CD14-positive monocyte (primary cell): Measurements from ENCODE around the gene C22orf23. TPM values are rescaled to one million over a fixed set of nuclear protein-coding genes. Genes with fewer than 3 reads are reported as not detected.
A peak's percentile ranks its signal among the peaks of the same experiment; 100 is the strongest.

Experiments used
- DNase-seq, 3 donors: peaks; one replicate each; pipeline ENCODE4 v3.0.0-alpha.2; 2011 to 2022
- H2AFZ ChIP-seq: 2 replicates; pipeline ENCODE4 v1.6.0; 2012; ENCODE audit warnings: mild to moderate bottlenecking, low read depth, low read length, inconsistent platforms; ENCODE audit not compliant: insufficient read depth, poor library complexity, severe bottlenecking
- H3K27ac ChIP-seq, 2 donors: 1 replicate in 1 of 2; 2 replicates in 1 of 2; pipeline ENCODE4 v1.5.1; 2012 to 2013; ENCODE audit warnings: low read length in 2 of 2, control low read depth in 1 of 2, inconsistent platforms in 1 of 2, low read depth in 1 of 2, mild to moderate bottlenecking in 1 of 2
- H3K27me3 ChIP-seq, 2 donors: one replicate each; pipeline versions ENCODE4 v1.6.0 to v1.6.1; 2011 to 2013; ENCODE audit warnings: low read length in 2 of 2; ENCODE audit not compliant: control insufficient read depth in 2 of 2, insufficient read depth in 2 of 2
- H3K36me3 ChIP-seq, 2 donors: replicated peaks in 1 of 2; 1 replicate in 1 of 2; 2 replicates in 1 of 2; pipeline versions ENCODE4 v1.5.1 to v1.6.1; 2012 to 2013; ENCODE audit warnings: low read length in 2 of 2, control low read depth in 1 of 2, inconsistent platforms in 1 of 2, mild to moderate bottlenecking in 1 of 2; ENCODE audit not compliant: insufficient read depth in 2 of 2, control insufficient read depth in 1 of 2
- H3K4me1 ChIP-seq, 2 donors: 1 replicate in 1 of 2; 2 replicates in 1 of 2; pipeline versions ENCODE4 v1.5.1 to v1.6.1; 2012 to 2013; ENCODE audit warnings: low read length in 2 of 2, control low read depth in 1 of 2, inconsistent platforms in 1 of 2, mild to moderate bottlenecking in 1 of 2, moderate library complexity in 1 of 2; ENCODE audit not compliant: insufficient read depth in 2 of 2, control insufficient read depth in 1 of 2
- H3K4me2 ChIP-seq: replicated peaks from 2 replicates; pipeline ENCODE3; 2012; ENCODE audit warnings: low read length, moderate library complexity, mild to moderate bottlenecking; ENCODE audit not compliant: poor library complexity, severe bottlenecking; ENCODE audit errors: extremely low read depth
- H3K4me3 ChIP-seq, 3 experiments: fragments of 200-600 bp in 1 of 3; sonication (generic) in 1 of 3; replicated peaks in 1 of 3; 1 replicate in 2 of 3; 2 replicates in 1 of 3; pipeline ENCODE4 v1.5.1; 2011 to 2013; ENCODE audit warnings: low read length in 3 of 3, mild to moderate bottlenecking in 3 of 3, control low read depth in 2 of 3, low read depth in 2 of 3, inconsistent platforms in 1 of 3, moderate library complexity in 1 of 3
- H3K79me2 ChIP-seq: 2 replicates; pipeline ENCODE4 v1.6.0; 2012; ENCODE audit warnings: mild to moderate bottlenecking, control low read depth, inconsistent platforms, low read length, moderate library complexity; ENCODE audit not compliant: insufficient read depth
- H3K9ac ChIP-seq: 2 replicates; pipeline ENCODE4 v1.6.0; 2017; ENCODE audit warnings: low read length, mild to moderate bottlenecking; ENCODE audit not compliant: insufficient read depth, poor library complexity, severe bottlenecking
- H3K9me3 ChIP-seq, 2 donors: replicated peaks in 1 of 2; 1 replicate in 1 of 2; 2 replicates in 1 of 2; pipeline versions ENCODE4 v1.5.1 to v1.6.1; 2012 to 2013; ENCODE audit warnings: low read length in 2 of 2, control low read depth in 1 of 2; ENCODE audit not compliant: control insufficient read depth in 1 of 2, insufficient read depth in 1 of 2
- H4K20me1 ChIP-seq: 2 replicates; pipeline ENCODE4 v1.6.0; 2012; ENCODE audit warnings: mild to moderate bottlenecking, low read length, control low read depth, moderate library complexity; ENCODE audit not compliant: insufficient read depth
- H3K27ac Mint-ChIP-seq, 7 donors: one replicate each; pipeline ENCODE4 v1.8.0; 2020; ENCODE audit warnings: mild to moderate bottlenecking in 7 of 7, mixed read lengths in 7 of 7, moderate library complexity in 6 of 7, inconsistent platforms in 2 of 7
- H3K27me3 Mint-ChIP-seq, 3 donors: one replicate each; pipeline ENCODE4 v1.8.0; 2021 to 2022; ENCODE audit warnings: low read depth in 3 of 3, mild to moderate bottlenecking in 3 of 3, mixed read lengths in 3 of 3, moderate library complexity in 3 of 3, inconsistent platforms in 1 of 3
- H3K36me3 Mint-ChIP-seq, 2 donors: one replicate each; pipeline ENCODE4 v1.8.0; 2020; ENCODE audit warnings: mixed read lengths in 2 of 2, inconsistent platforms in 1 of 2, mild to moderate bottlenecking in 1 of 2
- H3K4me1 Mint-ChIP-seq: one replicate; pipeline ENCODE4 v1.8.0; 2020; ENCODE audit warnings: mild to moderate bottlenecking, mixed read lengths
- H3K4me3 Mint-ChIP-seq, 2 donors: one replicate each; pipeline ENCODE4 v1.8.0; 2020; ENCODE audit warnings: mild to moderate bottlenecking in 2 of 2, mixed read lengths in 2 of 2, moderate library complexity in 1 of 2
- H3K9me3 Mint-ChIP-seq, 7 donors: one replicate each; pipeline ENCODE4 v1.8.0; 2020 to 2022; ENCODE audit warnings: mixed read lengths in 7 of 7, mild to moderate bottlenecking in 6 of 7, moderate library complexity in 6 of 7, inconsistent platforms in 2 of 7
- CTCF ChIP-seq: fragments of 200-600 bp; IDR thresholded peaks from one replicate; pipeline ENCODE4 v1.8.0; 2022; ENCODE audit warnings: antibody characterized with exemption, mild to moderate bottlenecking
- WGBS: methylation state at CpG from one replicate; pipeline ENCODE4 v1.1.5; 2013; ENCODE audit warnings: missing lambda C conversion rate; ENCODE audit not compliant: insufficient coverage; 5-methylcytosine and 5-hydroxymethylcytosine counted together
- intact Hi-C, 2 donors: fragments of 100-400 bp; cut with micrococcal nuclease; formaldehyde crosslinking; loops; one replicate each; pipeline versions ENCODE4 v1.15.0 to v1.15.1; 2023
- polyA plus RNA-seq, 3 donors: library from polyadenylated mRNA; depleted of rRNA in 1 of 3; unstranded in 2 of 3; stranded (reverse) in 1 of 3; fragments of 300-500 nt in 2 of 3; fragments of >200 nt in 1 of 3; fragmentation: Illumina TruSeq in 2 of 3; gene quantifications; 1 replicate in 2 of 3; 2 replicates in 1 of 3; pipeline ENCODE4 v1.2.3, GENCODE V29; 2012 to 2021

The C22orf23 gene
- polyA plus RNA-seq, 3 donors, result not detected

GRCh38 chr22:37975153-37975552 lies 21.8 kb upstream of the C22orf23 start:
- 86% methylated on average over 2 of the region's 2 CpGs for WGBS
- Histone ChIP-seq H3K27me3 (no peaks in the 10 kb centered on the region), H4K20me1 (no peaks in the 10 kb centered on the region), H3K27ac (no peak overlapping the region), H3K36me3 (no peaks in the 10 kb centered on the region), H2AFZ (no peak overlapping the region), H3K9me3 (no peaks in the 10 kb centered on the region), H3K4me2 (no peak overlapping the region), H3K79me2 (no peaks in the 10 kb centered on the region), H3K4me1 (no peaks in the 10 kb centered on the region), H3K4me3 (no peak overlapping the region), H3K9ac (no peak overlapping the region)
- peaks cover 10 to 21% of the 10 kb centered on the region in 2 donors for H3K36me3 Mint-ChIP-seq
- peaks cover 0 to 2% (median 0%) of the 10 kb centered on the region in 7 donors for H3K9me3 Mint-ChIP-seq
- no peaks in the 10 kb centered on the region for H3K4me1 Mint-ChIP-seq
- peaks cover 0 to 4% (median 0%) of the 10 kb centered on the region in 3 donors for H3K27me3 Mint-ChIP-seq
- no peak for TF ChIP-seq CTCF
- H3K27ac Mint-ChIP-seq, result peak overlapping the region in 1 of 7 donors; percentile 10
- DNase-seq, result no peak
- intact Hi-C loops, result no loop called here
- H3K4me3 Mint-ChIP-seq, result no peak overlapping the region

DNA sequence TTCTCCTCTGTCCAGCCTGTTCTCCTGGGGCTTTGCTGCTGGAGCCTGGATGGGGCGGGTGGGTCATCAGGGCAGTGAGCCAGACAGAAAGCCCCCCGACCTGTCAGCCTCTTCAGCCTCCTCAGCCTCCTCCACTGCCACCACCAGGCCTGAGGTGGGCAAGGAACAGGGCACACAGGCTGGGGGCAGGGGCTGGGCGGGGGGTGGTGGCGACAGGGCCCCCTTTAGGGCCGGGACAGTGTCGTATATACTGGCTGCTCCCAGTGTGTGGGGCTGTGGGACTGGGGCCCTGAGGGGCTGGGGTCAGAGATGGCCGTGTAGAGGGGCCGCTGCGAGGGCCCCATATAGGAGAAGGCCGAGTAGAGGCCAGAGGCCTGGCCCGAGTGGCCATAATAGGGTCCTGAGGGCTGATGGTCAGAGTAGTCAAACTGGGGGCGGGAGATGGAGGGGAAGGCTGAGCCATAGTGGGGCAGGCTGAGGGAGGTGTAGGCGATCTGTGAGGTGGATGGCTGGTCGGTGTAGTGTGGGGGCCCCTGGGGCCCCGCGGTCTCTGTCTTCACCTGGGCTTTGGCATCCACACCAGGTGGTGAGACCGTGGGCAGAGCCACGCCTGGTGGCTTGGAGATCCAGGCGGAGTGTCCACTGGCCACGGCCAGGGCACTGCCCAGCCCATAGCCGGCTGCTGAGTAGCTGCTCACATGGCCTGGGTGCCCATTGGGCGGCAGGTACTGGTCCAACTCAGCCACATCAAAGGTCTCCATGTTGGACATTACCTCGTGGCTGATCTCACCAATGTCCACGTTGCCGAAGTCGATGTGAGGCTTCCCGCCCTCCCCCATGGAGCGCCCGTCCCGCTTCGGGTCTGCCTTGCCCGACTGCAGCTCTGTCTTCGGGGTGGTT lies 20.1 kb upstream of the C22orf23 start:
- Histone ChIP-seq H3K4me2 (no peak overlapping the region), H4K20me1 (no peaks in the 10 kb centered on the region), H3K27ac (no peak overlapping the region), H3K9ac (no peak overlapping the region), H3K79me2 (no peaks in the 10 kb centered on the region), H3K9me3 (no peaks in the 10 kb centered on the region), H3K27me3 (no peaks in the 10 kb centered on the region), H2AFZ (no peak overlapping the region), H3K36me3 (peaks cover 3 to 12% of the 10 kb centered on the region in 2 donors), H3K4me3 (no peak overlapping the region), H3K4me1 (no peaks in the 10 kb centered on the region)
- peaks cover 0 to 4% (median 0%) of the 10 kb centered on the region in 3 donors for H3K27me3 Mint-ChIP-seq
- no peak for DNase-seq
- H3K27ac Mint-ChIP-seq, result no peak overlapping the region
- no peaks in the 10 kb centered on the region for H3K4me1 Mint-ChIP-seq
- WGBS, result over 99% methylated on average over 21 of the region's 33 CpGs
- H3K9me3 Mint-ChIP-seq, result peaks cover 0 to 2% (median 0%) of the 10 kb centered on the region in 7 donors
- H3K4me3 Mint-ChIP-seq, result no peak overlapping the region
- H3K36me3 Mint-ChIP-seq, result peaks cover 19 to 27% of the 10 kb centered on the region in 2 donors
- no peak for TF ChIP-seq CTCF
- intact Hi-C loops, result no loop called here
